HepG2 (cell line): ENCODE measurements around the gene CSMD2. TPM values are rescaled to one million over a fixed set of nuclear protein-coding genes. Genes with fewer than 3 reads are reported as not detected.

ENCODE experiments used
- ATAC-seq: fragments of 200-7000 bp; cut with Tn5 transposase; 3 replicates; pipeline ENCODE4 v1.9.1; 2020; ENCODE audit warnings: mild to moderate bottlenecking, moderate library complexity
- BruUV-seq: library from RNA; stranded (reverse); fragments of 400-500 nt; replicated peaks from 2 replicates; lab custom pipeline; 2021; lab: Mats Ljungman, UMichigan
- CTCF ChIA-PET: fragments of 300-600 bp; formaldehyde crosslinking; extraction: SDS; loops from one replicate; lab custom pipeline; 2021; ENCODE audit warnings: low total read pairs, inconsistent platforms, low intra/inter-chr PET ratio; lab: Yijun Ruan, JAX
- POLR2A ChIA-PET: fragments of 350-600 bp; sonication (Branson Sonifier 250); formaldehyde crosslinking; loops from one replicate; lab custom pipeline; 2020; ENCODE audit warnings: antibody characterized with exemption, inconsistent platforms; lab: Yijun Ruan, JAX
- DNase-seq: peaks from one replicate; pipeline ENCODE4 v3.0.0-alpha.2; 2015; ENCODE audit warnings: low spot score
- FAIRE-seq: peaks from 3 replicates; lab custom pipeline; 2011; peaks lifted over from hg19 to GRCh38; lab: Jason Lieb, UNC
- H2AFZ ChIP-seq: one replicate; pipeline ENCODE4 v1.6.1; 2011; ENCODE audit warnings: low read length, inconsistent platforms
- H3K27ac ChIP-seq: fragments of 300-600 bp; 3 replicates; pipeline ENCODE4 v1.8.0; 2011; ENCODE audit warnings: mixed run types, mild to moderate bottlenecking, mixed read lengths, low read length, inconsistent platforms; ENCODE audit not compliant: insufficient read depth; ENCODE audit errors: extremely low read length
- H3K27me3 ChIP-seq, 2 experiments: fragments of 200-600 bp in 1 of 2; 2 replicates in 1 of 2; 3 replicates in 1 of 2; pipeline versions ENCODE4 v1.6.0 to v1.8.0; 2011; ENCODE audit warnings: low read length in 2 of 2, mild to moderate bottlenecking in 2 of 2, moderate library complexity in 2 of 2, inconsistent platforms in 1 of 2; ENCODE audit not compliant: insufficient read depth in 2 of 2, control insufficient read depth in 1 of 2
- H3K36me3 ChIP-seq, 2 experiments: fragments of 200-600 bp in 1 of 2; replicated peaks in 1 of 2; 2 replicates in 1 of 2; 3 replicates in 1 of 2; pipeline versions ENCODE4 v1.5.1 to v1.8.0; 2011; ENCODE audit warnings: low read length in 2 of 2, inconsistent platforms in 1 of 2; ENCODE audit not compliant: insufficient read depth in 2 of 2, control insufficient read depth in 1 of 2
- H3K4me1 ChIP-seq: 2 replicates; pipeline ENCODE4 v1.5.1; 2012; ENCODE audit warnings: low read length, inconsistent platforms; ENCODE audit not compliant: insufficient read depth
- H3K4me2 ChIP-seq: 2 replicates; pipeline ENCODE4 v1.6.0; 2011; ENCODE audit warnings: low read depth, low read length, inconsistent platforms
- H3K4me3 ChIP-seq, 3 experiments: fragments of 200-600 bp in 1 of 3; sonication (generic), shearing (Covaris generic) in 1 of 3; replicated peaks in 1 of 3; 2 replicates each; pipeline ENCODE4 v1.5.1; 2011 to 2016; ENCODE audit warnings: low read length in 3 of 3, inconsistent platforms in 2 of 3, low read depth in 2 of 3, mild to moderate bottlenecking in 2 of 3, control low read depth in 1 of 3, mixed read lengths in 1 of 3; ENCODE audit not compliant: insufficient read depth in 1 of 3
- H3K79me2 ChIP-seq: one replicate; pipeline ENCODE4 v1.6.1; 2011; ENCODE audit warnings: low read length, inconsistent platforms; ENCODE audit not compliant: insufficient read depth
- H3K9ac ChIP-seq: 2 replicates; pipeline ENCODE4 v1.6.0; 2011; ENCODE audit warnings: mild to moderate bottlenecking, low read depth, low read length, inconsistent platforms; ENCODE audit not compliant: insufficient read depth
- H3K9me3 ChIP-seq: 2 replicates; pipeline ENCODE4 v1.5.1; 2012; ENCODE audit warnings: mild to moderate bottlenecking, low read length
- H4K20me1 ChIP-seq: 2 replicates; pipeline ENCODE4 v1.6.0; 2011; ENCODE audit warnings: inconsistent platforms, mild to moderate bottlenecking, low read length, moderate library complexity; ENCODE audit not compliant: insufficient read depth
- HES4 ChIP-seq: sonication (generic); formaldehyde crosslinking; IDR thresholded peaks from 2 replicates; pipeline ENCODE4 v1.9.0; 2021; ENCODE audit warnings: mild to moderate bottlenecking, missing genetic modification reagents, borderline replicate concordance
- KDM2A ChIP-seq: sonication (generic); formaldehyde crosslinking; IDR thresholded peaks from 2 replicates; pipeline ENCODE4 v1.4.0; 2020; ENCODE audit warnings: low read depth, missing genetic modification reagents, borderline replicate concordance
- MYPOP ChIP-seq: sonication (generic); formaldehyde crosslinking; IDR thresholded peaks from 2 replicates; pipeline ENCODE4 v1.8.1; 2023; ENCODE audit warnings: mild to moderate bottlenecking, moderate library complexity, missing genetic modification reagents
- NFE2 ChIP-seq: sonication (generic); formaldehyde crosslinking; IDR thresholded peaks from 2 replicates; pipeline ENCODE4 v1.4.0; 2020; ENCODE audit warnings: missing genetic modification reagents
- TERF1 ChIP-seq: sonication (generic); formaldehyde crosslinking; IDR thresholded peaks from 2 replicates; pipeline ENCODE4 v1.8.0; 2022; ENCODE audit warnings: mild to moderate bottlenecking, missing genetic modification reagents, moderate library complexity
- ZFP36 ChIP-seq: fragments of 150-350 bp; IDR thresholded peaks from 2 replicates; pipeline ENCODE4 v1.6.1; 2018; ENCODE audit warnings: borderline replicate concordance, low read length, low read depth; ENCODE audit not compliant: partially characterized antibody
- ZNF713 ChIP-seq: sonication (generic); formaldehyde crosslinking; IDR thresholded peaks from 2 replicates; pipeline ENCODE4 v1.4.0; 2020; ENCODE audit warnings: mild to moderate bottlenecking, missing genetic modification reagents
- ZNF792 ChIP-seq: IDR thresholded peaks from 2 replicates; pipeline ENCODE4 v1.6.1; 2016
- ZNF83 ChIP-seq: sonication (generic); formaldehyde crosslinking; IDR thresholded peaks from 2 replicates; pipeline ENCODE4 v1.4.0; 2020; ENCODE audit warnings: missing genetic modification reagents, mild to moderate bottlenecking, borderline replicate concordance
- ZSCAN22 ChIP-seq: sonication (generic); formaldehyde crosslinking; IDR thresholded peaks from 2 replicates; pipeline ENCODE4 v1.4.0; 2020; ENCODE audit warnings: mild to moderate bottlenecking, missing genetic modification reagents
- WGBS: methylation state at CpG from one replicate; pipeline ENCODE4 v1.1.6; 2017; ENCODE audit warnings: low lambda C conversion rate; 5-methylcytosine and 5-hydroxymethylcytosine counted together
- in situ Hi-C: cut with HindIII; loops from 2 replicates; pipeline ENCODE4 v1.10.0; 2017; ENCODE audit warnings: low pct_unique_long_range_greater_than_20kb; ENCODE audit not compliant: extremely low pct_ligation_motif_present
- intact Hi-C: fragments of 100-400 bp; cut with micrococcal nuclease; formaldehyde crosslinking; loops from one replicate; pipeline ENCODE4 v1.10.0; 2022; ENCODE audit not compliant: unreplicated experiment
- polyA plus RNA-seq, 8 experiments: library from polyadenylated mRNA; depleted of rRNA in 3 of 8; stranded (reverse) in 7 of 8; unstranded in 1 of 8; fragments of >200 nt; fragmentation: Illumina TruSeq in 4 of 8; extraction: Trizol in 4 of 8; gene quantifications; 2 replicates each; pipeline versions ENCODE4 v1.2.1 to v1.2.3, GENCODE V29; 2011 to 2016; ENCODE audit warnings: low read depth in 4 of 8, missing spikeins in 1 of 8, mixed read lengths in 1 of 8; ENCODE audit not compliant: insufficient read depth in 1 of 8
- total RNA-seq, 5 experiments: library from RNA; depleted of rRNA; stranded (reverse); fragments of >200 nt; fragmentation: Illumina TruSeq; extraction: Trizol; gene quantifications; 2 replicates each; pipeline ENCODE4 v1.2.3, GENCODE V29; 2016; ENCODE audit warnings: low read depth in 1 of 5
- TF ChIP-seq, protein P1 (sequence below): sonication (generic); formaldehyde crosslinking; conservative IDR thresholded peaks from 2 replicates; pipeline ENCODE4 v1.8.0; 2022; ENCODE audit warnings: low read depth, missing genetic modification reagents
- TF ChIP-seq, protein P2 (sequence below): sonication (generic); formaldehyde crosslinking; IDR thresholded peaks from 2 replicates; pipeline ENCODE4 v1.4.0; 2020; ENCODE audit warnings: mild to moderate bottlenecking, low read depth, missing genetic modification reagents
- TF ChIP-seq, protein P3 (sequence below): IDR thresholded peaks from 2 replicates; pipeline ENCODE4 v1.6.1; 2016; ENCODE audit warnings: low read depth
- TF ChIP-seq, protein P4 (sequence below): sonication (generic); formaldehyde crosslinking; IDR thresholded peaks from 2 replicates; pipeline ENCODE4 v1.8.1; 2022; ENCODE audit warnings: low read depth, mild to moderate bottlenecking, missing genetic modification reagents

CSMD2 gene
- total and polyA plus RNA-seq, 2 of the 13 experiments (the other 11 are each of a cell fraction or from before 2014, with no cell fraction given) = not detected

DNA sequence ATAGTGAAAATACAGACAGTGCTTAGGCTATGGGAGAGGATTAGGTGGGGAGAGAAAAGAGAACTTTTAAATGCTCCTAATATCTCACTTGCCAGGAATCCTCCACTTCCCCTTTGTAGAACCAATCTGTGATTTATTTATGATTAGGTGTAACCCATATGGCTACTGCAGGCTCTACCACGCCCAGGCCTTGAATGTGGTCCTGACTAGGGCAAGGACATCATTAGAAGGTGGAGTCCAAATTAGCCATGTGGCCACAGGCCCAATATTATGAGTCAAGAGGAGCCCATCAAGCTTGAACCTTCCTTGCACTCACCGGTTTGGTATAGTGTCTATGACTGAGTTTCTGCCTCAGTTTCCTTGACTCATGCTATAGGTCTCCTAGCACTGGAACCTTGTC, 159.7 kb downstream of the CSMD2 start:
- H3K4me2 ChIP-seq = no peak overlapping the region
- no peak for ATAC-seq
- intact Hi-C loops = no loop called here
- H4K20me1 ChIP-seq = no peaks in the 10 kb centered on the region
- no peak overlapping the region for H3K4me3 ChIP-seq
- FAIRE-seq = no peak
- ChIA-PET CTCF (no interaction called here), POLR2A (no interaction called here)
- TF ChIP-seq TERF1 (no peak), KDM2A (CRISPR knock-in tag) (no peak), HES4 (no peak), ZNF792 (no peak), NFE2 (CRISPR knock-in tag) (no peak), ZNF83 (CRISPR knock-in tag) (no peak), ZFP36 (no peak), ZNF713 (CRISPR knock-in tag) (no peak), MYPOP (no peak), ZSCAN22 (CRISPR knock-in tag) (no peak)
- TF ChIP-seq, protein P1, sequence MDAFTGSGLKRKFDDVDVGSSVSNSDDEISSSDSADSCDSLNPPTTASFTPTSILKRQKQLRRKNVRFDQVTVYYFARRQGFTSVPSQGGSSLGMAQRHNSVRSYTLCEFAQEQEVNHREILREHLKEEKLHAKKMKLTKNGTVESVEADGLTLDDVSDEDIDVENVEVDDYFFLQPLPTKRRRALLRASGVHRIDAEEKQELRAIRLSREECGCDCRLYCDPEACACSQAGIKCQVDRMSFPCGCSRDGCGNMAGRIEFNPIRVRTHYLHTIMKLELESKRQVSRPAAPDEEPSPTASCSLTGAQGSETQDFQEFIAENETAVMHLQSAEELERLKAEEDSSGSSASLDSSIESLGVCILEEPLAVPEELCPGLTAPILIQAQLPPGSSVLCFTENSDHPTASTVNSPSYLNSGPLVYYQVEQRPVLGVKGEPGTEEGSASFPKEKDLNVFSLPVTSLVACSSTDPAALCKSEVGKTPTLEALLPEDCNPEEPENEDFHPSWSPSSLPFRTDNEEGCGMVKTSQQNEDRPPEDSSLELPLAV (CRISPR knock-in tag) = no peak
- TF ChIP-seq, protein P2, sequence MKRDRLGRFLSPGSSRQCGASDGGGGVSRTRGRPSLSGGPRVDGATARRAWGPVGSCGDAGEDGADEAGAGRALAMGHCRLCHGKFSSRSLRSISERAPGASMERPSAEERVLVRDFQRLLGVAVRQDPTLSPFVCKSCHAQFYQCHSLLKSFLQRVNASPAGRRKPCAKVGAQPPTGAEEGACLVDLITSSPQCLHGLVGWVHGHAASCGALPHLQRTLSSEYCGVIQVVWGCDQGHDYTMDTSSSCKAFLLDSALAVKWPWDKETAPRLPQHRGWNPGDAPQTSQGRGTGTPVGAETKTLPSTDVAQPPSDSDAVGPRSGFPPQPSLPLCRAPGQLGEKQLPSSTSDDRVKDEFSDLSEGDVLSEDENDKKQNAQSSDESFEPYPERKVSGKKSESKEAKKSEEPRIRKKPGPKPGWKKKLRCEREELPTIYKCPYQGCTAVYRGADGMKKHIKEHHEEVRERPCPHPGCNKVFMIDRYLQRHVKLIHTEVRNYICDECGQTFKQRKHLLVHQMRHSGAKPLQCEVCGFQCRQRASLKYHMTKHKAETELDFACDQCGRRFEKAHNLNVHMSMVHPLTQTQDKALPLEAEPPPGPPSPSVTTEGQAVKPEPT (CRISPR knock-in tag) = no peak
- TF ChIP-seq, protein P3, sequence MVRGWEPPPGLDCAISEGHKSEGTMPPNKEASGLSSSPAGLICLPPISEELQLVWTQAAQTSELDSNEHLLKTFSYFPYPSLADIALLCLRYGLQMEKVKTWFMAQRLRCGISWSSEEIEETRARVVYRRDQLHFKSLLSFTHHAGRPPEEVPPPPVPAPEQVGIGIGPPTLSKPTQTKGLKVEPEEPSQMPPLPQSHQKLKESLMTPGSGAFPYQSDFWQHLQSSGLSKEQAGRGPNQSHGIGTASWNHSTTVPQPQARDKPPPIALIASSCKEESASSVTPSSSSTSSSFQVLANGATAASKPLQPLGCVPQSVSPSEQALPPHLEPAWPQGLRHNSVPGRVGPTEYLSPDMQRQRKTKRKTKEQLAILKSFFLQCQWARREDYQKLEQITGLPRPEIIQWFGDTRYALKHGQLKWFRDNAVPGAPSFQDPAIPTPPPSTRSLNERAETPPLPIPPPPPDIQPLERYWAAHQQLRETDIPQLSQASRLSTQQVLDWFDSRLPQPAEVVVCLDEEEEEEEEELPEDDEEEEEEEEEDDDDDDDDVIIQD (CRISPR knock-in tag) = no peak
- TF ChIP-seq, protein P4, sequence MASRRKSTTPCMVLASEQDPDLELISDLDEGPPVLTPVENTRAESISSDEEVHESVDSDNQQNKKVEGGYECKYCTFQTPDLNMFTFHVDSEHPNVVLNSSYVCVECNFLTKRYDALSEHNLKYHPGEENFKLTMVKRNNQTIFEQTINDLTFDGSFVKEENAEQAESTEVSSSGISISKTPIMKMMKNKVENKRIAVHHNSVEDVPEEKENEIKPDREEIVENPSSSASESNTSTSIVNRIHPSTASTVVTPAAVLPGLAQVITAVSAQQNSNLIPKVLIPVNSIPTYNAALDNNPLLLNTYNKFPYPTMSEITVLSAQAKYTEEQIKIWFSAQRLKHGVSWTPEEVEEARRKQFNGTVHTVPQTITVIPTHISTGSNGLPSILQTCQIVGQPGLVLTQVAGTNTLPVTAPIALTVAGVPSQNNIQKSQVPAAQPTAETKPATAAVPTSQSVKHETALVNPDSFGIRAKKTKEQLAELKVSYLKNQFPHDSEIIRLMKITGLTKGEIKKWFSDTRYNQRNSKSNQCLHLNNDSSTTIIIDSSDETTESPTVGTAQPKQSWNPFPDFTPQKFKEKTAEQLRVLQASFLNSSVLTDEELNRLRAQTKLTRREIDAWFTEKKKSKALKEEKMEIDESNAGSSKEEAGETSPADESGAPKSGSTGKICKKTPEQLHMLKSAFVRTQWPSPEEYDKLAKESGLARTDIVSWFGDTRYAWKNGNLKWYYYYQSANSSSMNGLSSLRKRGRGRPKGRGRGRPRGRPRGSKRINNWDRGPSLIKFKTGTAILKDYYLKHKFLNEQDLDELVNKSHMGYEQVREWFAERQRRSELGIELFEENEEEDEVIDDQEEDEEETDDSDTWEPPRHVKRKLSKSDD = no peak
- no peak overlapping the region for H2AFZ ChIP-seq
- no peaks in the 10 kb centered on the region for H3K36me3 ChIP-seq
- H3K27ac ChIP-seq = no peak overlapping the region
- in situ Hi-C loops = no loop called here
- DNase-seq = no peak
- 0% methylated on average over 2 of the region's 2 CpGs for WGBS
- no peak overlapping the region for H3K9ac ChIP-seq
- no peaks in the 10 kb centered on the region for H3K4me1 ChIP-seq
- no peaks in the 10 kb centered on the region for H3K9me3 ChIP-seq
- 0 out of 5 replicates have a peak, but pooled peaks cover 0 to under 1% of the 10 kb centered on the region in 2 experiments for H3K27me3 ChIP-seq
- no TSS peak for BruUV-seq
- H3K79me2 ChIP-seq = no peaks in the 10 kb centered on the region
